Measurements from ENCODE around the gene SRRT. TPM values are rescaled to one million over a fixed set of nuclear protein-coding genes. Genes with fewer than 3 reads are reported as not detected.

The SRRT gene
- total and polyA plus RNA-seq, 2 donors (not counting 3 experiments of a cell fraction or from before 2014, with no cell fraction given): 58.6 to 199 TPM

DNA sequence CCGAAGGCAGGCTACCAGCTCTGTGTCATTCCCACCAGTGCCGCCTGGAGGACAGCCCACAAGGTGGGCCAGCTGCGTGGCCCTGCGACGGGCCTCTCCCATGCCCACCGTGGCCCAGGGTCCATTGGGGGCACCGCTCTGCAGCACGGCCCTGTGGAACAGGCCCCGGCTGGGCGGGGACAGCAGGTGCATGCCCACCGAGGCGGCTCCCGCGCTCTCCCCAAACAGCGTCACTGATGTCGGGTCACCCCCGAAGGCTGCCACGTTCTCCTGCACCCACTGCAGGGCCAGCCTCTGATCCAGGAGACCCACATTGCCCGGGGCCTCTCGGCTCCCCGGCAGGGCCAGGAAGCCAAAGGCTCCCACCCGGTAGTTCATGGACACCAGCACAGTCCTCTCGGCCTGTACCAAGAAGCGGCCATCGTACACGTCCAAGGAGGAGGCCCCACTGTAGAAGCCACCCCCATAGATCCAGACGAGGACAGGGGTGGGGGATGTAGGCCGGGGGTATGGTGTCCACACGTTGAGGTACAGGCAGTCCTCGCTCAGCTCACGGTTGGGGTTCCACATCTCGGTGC lies 18.5 kb downstream of the SRRT start:
- Histone ChIP-seq H4K20me1 (replicated peaks; ENCODE audit: control insufficient read depth, extremely low read depth, insufficient read depth, low read length) (no peaks in the 10 kb centered on the region), H3K27me3 (ENCODE audit: control insufficient read depth in 2 of 2, insufficient read depth in 2 of 2, low read length in 2 of 2) (peaks cover 9 to 19% of the 10 kb centered on the region in 2 experiments), H3K9ac (replicated peaks; ENCODE audit: extremely low read depth, insufficient read depth, low read length) (no peak overlapping the region), H3K79me2 (ENCODE audit: control insufficient read depth, insufficient read depth, low read length) (peaks cover 9% of the 10 kb centered on the region), H2AFZ (ENCODE audit: low read depth, low read length) (no peak overlapping the region), H3K27ac (ENCODE audit: insufficient read depth, low read depth, low read length) (no peak overlapping the region), H3K4me1 (ENCODE audit: control insufficient read depth, extremely low read depth, insufficient read depth, low read length) (peaks cover 29% of the 10 kb centered on the region), H3K4me3 (replicated peaks in 1 of 3; ENCODE audit: insufficient read depth in 1 of 3, low read depth in 1 of 3, low read length in 3 of 3) (no peak overlapping the region), H3K9me3 (replicated peaks; ENCODE audit: control insufficient read depth, insufficient read depth, low read length) (no peaks in the 10 kb centered on the region), H3K36me3 (ENCODE audit: control insufficient read depth in 2 of 2, extremely low read depth in 1 of 2, insufficient read depth in 2 of 2, low read length in 2 of 2) (no peaks in the 10 kb centered on the region), H3K9me1 (replicated peaks; ENCODE audit: control insufficient read depth, extremely low read depth, insufficient read depth, low read length) (no peaks in the 10 kb centered on the region), H3K4me2 (ENCODE audit: insufficient read depth, low read length) (no peak overlapping the region)
- dilution Hi-C loops (cut with MboI; ENCODE audit: extremely low pct_ligation_motif_present, low sequenced_read_pairs): no loop called here
- DNase-seq (ENCODE audit: low read depth, low spot score) (no peak), FAIRE-seq (no peak)
- intact Hi-C loops (cut with micrococcal nuclease): loop anchor here (5.0 to 10.0 kb wide), 3 partner anchors 74 to 401 kb away; partner anchors contain the start of genes MUC12 and VGF
- POLR2A ChIA-PET: no interaction called here
- TF ChIP-seq, protein P1, sequence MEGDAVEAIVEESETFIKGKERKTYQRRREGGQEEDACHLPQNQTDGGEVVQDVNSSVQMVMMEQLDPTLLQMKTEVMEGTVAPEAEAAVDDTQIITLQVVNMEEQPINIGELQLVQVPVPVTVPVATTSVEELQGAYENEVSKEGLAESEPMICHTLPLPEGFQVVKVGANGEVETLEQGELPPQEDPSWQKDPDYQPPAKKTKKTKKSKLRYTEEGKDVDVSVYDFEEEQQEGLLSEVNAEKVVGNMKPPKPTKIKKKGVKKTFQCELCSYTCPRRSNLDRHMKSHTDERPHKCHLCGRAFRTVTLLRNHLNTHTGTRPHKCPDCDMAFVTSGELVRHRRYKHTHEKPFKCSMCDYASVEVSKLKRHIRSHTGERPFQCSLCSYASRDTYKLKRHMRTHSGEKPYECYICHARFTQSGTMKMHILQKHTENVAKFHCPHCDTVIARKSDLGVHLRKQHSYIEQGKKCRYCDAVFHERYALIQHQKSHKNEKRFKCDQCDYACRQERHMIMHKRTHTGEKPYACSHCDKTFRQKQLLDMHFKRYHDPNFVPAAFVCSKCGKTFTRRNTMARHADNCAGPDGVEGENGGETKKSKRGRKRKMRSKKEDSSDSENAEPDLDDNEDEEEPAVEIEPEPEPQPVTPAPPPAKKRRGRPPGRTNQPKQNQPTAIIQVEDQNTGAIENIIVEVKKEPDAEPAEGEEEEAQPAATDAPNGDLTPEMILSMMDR (IDR thresholded peaks at IDR 0.05; ENCODE audit: extremely low read depth in 1 of 2, insufficient read depth in 1 of 2, low read depth in 1 of 2, low read length in 2 of 2): no peak
- no peak for TF ChIP-seq GATA2 (IDR thresholded peaks at IDR 0.05; ENCODE audit: insufficient read depth, insufficient read length, low read depth, low read length)
- TF ChIP-seq EZH2 (IDR thresholded peaks at IDR 0.05; ENCODE audit: borderline replicate concordance, low read depth, low read length, severe bottlenecking): no peak
- TF ChIP-seq POLR2A (IDR thresholded peaks at IDR 0.05; ENCODE audit: low read depth, low read length): no peak
- TF ChIP-seq MYC (IDR thresholded peaks at IDR 0.05; ENCODE audit: low read depth, low read length): no peak
- no peak for TF ChIP-seq POLR2AphosphoS5 (IDR thresholded peaks at IDR 0.05; ENCODE audit: insufficient read depth, low read depth, low read length)
- TF ChIP-seq, protein P2, sequence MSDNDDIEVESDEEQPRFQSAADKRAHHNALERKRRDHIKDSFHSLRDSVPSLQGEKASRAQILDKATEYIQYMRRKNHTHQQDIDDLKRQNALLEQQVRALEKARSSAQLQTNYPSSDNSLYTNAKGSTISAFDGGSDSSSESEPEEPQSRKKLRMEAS (IDR thresholded peaks at IDR 0.05; ENCODE audit: insufficient read depth, insufficient read length): no peak
- TF ChIP-seq FOS (IDR thresholded peaks at IDR 0.05; ENCODE audit: borderline replicate concordance, insufficient read depth, low read length): no peak
- TF ChIP-seq JUN (IDR thresholded peaks at IDR 0.05; ENCODE audit: borderline replicate concordance, insufficient read depth, insufficient read length, low read depth): no peak
- CTCF ChIA-PET: interaction anchor here (0.8 to 2.5 kb wide), 3 partner anchors 166 to 397 kb away, joined by 3 to 44 read pairs (median 4); no protein-coding TSS in a partner anchor
- BruUV-seq (replicated peaks): no TSS peak
